Limb (tissue), 2 donors: Measurements from ENCODE around the gene GFI1B.

Source experiments
- DNase-seq, 2 donors: peaks; one replicate each; pipeline ENCODE4 v3.0.0-alpha.2; 2016; ENCODE audit errors: extremely low spot score in 2 of 2

GFI1B gene

GRCh38 chr9:132978451-132979131, at the start of gene GFI1B:
Gene GFI1B (plus strand): TSS chr9:132978694. CDS start chr9:132986679, 7,985 bp downstream.
- DNase-seq, result no peak

- DNase-seq, result no peak
These were observed 47.2 kb upstream of the GFI1B start for GRCh38 chr9:132931178-132931735.

- no peak for DNase-seq
These were observed 43.5 kb upstream of the GFI1B start for GRCh38 chr9:132935026-132935425.

GRCh38 chr9:132937463-132937901, 41.0 kb upstream of the GFI1B start:
- DNase-seq, result no peak

- no peak for DNase-seq
These were observed 39.3 kb upstream of the GFI1B start for GRCh38 chr9:132939169-132939568.

DNA sequence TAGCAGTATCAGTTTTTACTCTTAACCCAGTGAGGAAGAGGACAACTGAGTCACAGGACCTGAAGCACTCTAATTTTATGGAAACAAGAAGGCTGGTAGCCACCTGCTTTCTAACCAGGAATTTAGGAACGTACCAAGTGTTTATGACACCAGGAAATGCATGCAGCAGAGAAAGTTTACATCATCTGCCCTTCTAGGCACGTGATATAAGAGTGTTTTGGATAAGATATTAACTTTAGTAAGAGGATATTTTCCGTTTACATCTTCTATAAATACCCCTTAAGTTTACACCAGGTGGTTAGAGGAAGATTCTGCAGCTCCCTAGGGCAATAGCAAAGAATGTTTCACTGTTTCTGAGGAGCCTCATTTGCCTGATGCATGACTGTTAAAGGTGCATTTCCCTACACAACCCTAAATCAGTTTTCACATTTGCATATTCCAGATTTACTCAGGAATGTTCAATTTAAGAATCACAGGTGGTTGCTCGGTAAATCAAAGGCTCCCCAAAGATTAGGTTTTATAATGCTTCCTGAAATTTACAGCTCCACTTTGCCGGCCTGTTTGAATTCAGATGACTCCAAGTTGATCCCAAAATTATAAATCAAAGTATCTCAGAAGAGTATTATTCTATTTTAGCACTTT, 35.8 kb upstream of the GFI1B start:
- DNase-seq, result no peak

GRCh38 chr9:132943651-132944293, 34.7 kb upstream of the GFI1B start:
- no peak for DNase-seq

DNA sequence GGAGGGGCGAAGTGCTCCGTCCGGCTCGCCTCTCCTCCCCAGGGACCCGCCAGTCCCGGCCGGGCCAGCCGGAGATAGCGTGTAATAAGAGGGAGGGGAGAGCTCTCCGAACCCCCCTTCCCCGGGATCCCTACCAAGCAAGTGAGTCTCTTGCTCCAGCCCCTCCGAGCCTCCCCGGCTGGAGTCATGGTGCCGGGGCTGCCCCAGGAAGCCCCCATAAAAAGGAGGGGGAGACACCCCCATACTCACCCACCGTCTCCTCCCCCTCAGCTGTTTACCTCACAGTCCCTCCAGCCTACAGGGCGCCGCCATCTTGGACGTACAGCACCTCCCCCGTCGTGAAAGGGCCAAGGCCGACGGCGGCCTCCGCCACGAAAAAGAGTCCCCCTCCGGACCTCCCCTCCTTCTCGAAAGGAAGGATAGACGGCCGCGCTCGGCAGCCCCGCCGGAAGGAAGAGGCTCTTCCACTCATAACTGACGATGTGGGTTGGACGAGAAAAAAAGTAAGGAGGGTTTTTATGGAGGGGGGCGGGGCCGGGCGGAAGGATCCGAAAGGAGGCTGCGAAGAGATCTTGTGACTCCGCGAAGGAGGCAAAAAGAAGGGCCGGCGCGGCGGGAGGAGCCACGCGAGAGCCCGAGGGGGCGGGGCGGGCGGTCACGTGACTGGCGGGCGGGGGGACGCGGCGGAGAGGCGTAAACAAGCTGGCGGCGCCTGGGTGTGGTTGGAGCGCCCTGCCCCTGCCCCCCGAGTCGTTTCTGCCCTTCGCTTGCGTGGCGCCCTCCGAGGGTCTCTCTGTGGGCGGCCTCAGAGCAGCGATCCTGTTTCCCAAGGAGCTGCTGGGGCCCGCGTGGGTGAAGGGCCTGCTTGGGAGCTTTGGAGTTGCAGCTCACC, 34.0 kb upstream of the GFI1B start, which contains the start of gene TSC1:
Gene TSC1, minus strand, starts transcription at position 323 of the 892 bp plus-strand sequence. CDS start 15,744 bp downstream, outside the sequence.
- peak; percentile 94 to 100 for DNase-seq

GRCh38 chr9:132945186-132946130, 33.0 kb upstream of the GFI1B start:
- no peak for DNase-seq

- no peak for DNase-seq
These were observed 32.3 kb upstream of the GFI1B start for GRCh38 chr9:132946211-132946610.

DNA sequence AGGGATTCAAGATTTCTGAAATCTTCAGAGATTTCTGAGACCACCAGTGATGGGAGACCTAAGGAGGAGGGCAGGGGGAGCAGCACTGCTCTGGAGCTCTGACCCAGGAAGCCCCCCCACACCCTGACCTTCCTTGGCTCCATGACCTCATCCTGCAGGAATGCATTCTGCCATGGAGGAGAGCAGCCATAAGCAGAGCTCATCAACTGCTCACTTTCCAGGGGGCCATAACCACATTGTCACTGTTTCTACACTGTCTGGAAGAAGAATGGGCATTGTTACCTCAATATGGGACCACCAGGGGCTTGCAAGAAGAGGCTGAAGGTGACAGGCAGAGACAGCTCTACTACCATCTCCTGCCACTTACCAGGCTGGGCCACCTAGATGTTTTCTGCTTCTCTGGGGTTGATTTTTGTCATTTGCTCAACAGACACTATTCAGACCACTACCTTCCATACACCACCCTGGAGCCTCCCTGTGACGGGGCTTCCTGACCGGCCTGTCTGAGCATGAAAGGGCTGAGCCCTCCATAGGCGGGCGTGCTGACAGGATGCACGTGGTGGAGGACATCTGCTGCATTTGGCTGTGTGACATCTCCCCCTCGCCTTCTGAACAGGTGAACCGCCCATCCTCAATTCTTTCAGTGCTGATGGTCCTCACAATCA, 31.7 kb upstream of the GFI1B start:
- DNase-seq, result no peak

- no peak for DNase-seq
These were observed 30.7 kb upstream of the GFI1B start for GRCh38 chr9:132947756-132948155.

GRCh38 chr9:132948482-132949050, 29.9 kb upstream of the GFI1B start:
- DNase-seq, result no peak

DNA sequence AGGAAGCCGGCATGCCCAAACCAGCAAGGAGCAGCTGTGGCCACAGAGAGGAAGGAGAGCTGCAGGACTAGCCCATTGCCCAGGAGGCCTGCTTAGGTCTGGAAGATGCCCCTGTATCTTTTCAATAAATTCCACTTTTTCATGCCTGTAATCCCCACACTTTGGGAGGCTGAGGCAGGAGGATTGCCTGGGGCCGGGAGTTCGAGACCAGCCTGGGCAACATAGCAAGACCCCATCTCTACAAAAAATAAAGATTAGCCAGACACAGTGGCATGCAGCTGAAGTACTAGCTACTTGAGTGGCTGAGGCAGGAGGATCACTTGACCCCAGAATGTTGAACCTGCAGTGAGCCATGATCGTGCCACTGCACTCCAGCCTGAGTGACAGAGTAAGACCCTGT, 28.8 kb upstream of the GFI1B start:
- no peak for DNase-seq

GRCh38 chr9:132955123-132955522, 23.4 kb upstream of the GFI1B start:
- no peak for DNase-seq

- no peak for DNase-seq
These were observed 22.7 kb upstream of the GFI1B start for GRCh38 chr9:132955768-132956167.

DNA sequence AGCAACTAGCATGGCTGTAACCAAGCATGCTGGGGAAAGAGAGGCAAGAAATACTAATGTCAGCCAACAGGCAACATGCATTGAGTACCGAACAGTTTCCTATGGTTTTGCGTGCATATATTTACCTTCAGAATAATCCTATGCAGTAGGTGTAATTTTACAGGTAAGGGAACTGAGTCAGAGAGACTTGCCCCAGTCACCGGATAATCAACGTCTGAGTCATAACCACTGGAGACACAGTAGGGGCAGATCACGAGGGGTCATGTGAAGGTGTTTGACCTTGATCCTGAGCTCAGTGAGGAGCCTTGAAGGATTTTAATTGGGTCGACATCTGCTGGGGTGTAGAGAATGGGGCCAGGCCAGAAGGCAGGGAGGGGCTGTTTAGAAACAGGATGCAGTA, 20.7 kb upstream of the GFI1B start:
- no peak for DNase-seq

DNA sequence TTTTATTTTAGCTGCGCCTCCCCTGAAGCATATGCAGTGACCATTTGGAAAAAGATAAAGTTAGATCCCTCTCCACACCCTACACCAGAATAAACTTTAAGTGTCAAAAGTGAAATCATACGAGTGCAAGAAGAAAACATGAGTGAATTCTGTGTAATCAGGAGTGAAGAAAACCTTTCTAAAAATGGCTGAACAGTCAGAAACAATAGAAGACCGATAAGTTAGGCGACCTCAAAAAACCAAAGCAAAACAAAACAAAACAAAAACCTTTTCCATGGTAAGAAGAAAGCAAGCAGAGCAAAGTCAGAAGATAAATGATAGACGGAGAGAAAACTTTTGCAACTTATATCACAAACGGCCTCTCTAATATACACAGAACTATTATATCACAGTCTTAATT, 17.5 kb upstream of the GFI1B start:
- DNase-seq, result no peak

- DNase-seq, result no peak
These were observed 13.0 kb upstream of the GFI1B start for GRCh38 chr9:132965478-132965877.
